GM19467 (cell line): Measurements from ENCODE around the gene ZSCAN31.
A peak's percentile ranks its signal among the peaks of the same experiment; 100 is the strongest.
"Not testable (repeated sequence)": the region's sequence is repeated elsewhere in the genome, so short reads cannot be mapped to it uniquely, and the experiment has no call there.

Experiments
- ATAC-seq: cut with Tn5 transposase; IDR thresholded peaks from one replicate; pipeline ENCODE4 v1.9.1; 2021; ENCODE audit warnings: mild to moderate bottlenecking, moderate library complexity; ENCODE audit not compliant: unreplicated experiment

The ZSCAN31 gene

DNA sequence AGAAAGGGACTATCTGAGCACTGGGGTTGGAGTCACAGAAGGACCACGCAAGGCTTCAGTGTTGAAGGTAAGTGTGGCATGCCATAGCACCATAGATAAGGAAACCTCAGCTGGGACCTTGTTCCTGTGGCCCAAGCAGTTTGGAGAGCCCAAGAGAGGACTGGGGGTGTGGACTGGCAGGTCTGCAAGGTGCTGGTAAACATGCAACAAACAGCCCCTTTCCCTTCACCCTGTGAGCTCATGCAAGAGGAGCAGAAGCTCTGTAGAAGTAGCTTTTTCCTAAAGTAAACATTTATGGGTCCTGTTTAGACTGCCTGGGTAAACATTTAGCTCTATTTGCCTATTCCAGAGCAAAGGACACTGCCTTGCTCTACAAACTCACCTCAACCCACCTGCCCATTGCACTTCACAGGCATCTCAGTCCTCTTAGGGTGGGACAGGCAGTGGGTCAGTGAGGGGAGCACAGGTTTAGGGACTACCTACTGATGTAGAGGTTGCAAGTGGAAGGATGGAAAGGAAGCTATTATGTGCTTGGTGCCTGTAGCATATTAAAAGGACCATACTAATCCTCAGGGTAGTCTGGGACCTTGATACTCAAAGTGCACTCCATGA is 12.0 kb downstream of the ZSCAN31 start:
- ATAC-seq: no peak

DNA sequence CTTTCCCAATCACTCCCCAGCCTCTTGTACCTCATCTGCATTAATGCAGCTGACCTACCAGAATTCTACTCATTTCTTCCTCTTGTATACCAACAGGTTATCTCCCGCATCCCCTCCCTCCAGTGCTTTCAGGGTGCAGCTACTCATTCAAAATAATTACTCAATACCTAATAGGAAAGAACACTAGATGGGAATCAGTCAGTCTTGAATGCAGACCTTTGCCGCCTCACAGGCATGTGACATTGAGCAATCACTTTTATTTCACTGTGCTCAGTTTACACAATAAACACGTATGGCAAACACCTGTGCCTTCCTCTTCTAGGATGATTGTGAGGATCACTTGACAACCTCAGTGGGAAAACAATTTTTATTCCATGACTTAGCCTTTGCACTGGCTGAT is 13.3 kb downstream of the ZSCAN31 start:
- ATAC-seq: no peak

DNA sequence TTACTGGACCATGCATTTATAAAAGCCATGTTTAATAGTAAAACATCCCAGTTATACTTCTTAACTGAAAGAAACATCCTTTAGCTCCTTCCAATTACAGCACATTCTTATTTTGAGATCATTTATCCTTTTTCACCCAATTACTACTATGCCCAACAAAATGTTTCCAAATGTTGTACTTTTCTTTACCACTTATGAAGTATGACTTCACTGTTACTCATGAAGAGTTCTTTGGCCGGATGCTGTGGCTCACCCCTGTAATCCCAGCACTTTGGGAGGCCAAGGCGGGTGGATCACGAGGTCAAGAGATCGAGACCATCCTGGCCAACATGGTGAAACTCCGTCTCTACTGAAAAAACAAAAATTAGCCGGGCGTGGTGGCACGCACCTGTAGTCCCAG is 18.1 kb downstream of the ZSCAN31 start:
- ATAC-seq: not testable (repeated sequence)

DNA sequence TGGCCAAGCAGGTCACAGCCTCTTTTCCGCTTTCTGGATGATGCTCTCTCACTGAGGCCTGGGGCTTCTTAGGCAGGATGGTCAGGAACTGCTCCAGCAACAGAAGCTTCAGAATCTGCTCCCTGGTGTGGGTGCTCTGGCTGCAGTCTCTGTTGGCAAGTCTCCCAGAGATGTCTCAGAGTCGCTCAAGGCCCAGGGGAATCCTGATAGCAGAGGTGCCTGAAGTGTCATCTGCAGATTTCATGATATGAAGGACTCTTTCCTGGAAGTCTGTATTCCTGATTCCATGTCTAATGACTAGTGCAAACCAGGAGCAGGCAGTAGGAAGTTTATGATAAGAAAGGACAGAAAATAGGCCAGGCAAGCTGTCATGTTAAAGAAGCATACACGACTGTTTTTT is 20.3 kb downstream of the ZSCAN31 start:
- no peak for ATAC-seq

DNA sequence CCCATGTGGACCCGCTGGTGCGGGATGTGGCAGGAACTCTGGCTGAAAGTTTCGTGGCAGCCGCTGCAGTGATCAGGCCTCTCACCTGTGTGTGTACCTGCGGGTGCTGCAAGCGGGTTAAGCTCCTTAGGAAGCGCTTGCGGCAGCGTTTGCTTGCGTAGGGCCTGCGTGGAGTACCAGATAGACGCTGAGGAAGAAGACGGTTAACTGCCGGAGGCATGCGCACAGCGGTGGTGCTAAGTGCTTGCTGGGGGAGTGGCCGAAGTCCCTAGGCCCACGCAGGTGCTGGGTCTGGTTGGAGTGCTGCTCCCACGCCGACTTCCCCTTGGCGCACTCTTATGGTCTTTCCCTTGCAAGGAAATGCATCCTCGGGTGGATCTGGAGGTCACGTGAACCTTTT is 23.0 kb downstream of the ZSCAN31 start:
- no peak for ATAC-seq

DNA sequence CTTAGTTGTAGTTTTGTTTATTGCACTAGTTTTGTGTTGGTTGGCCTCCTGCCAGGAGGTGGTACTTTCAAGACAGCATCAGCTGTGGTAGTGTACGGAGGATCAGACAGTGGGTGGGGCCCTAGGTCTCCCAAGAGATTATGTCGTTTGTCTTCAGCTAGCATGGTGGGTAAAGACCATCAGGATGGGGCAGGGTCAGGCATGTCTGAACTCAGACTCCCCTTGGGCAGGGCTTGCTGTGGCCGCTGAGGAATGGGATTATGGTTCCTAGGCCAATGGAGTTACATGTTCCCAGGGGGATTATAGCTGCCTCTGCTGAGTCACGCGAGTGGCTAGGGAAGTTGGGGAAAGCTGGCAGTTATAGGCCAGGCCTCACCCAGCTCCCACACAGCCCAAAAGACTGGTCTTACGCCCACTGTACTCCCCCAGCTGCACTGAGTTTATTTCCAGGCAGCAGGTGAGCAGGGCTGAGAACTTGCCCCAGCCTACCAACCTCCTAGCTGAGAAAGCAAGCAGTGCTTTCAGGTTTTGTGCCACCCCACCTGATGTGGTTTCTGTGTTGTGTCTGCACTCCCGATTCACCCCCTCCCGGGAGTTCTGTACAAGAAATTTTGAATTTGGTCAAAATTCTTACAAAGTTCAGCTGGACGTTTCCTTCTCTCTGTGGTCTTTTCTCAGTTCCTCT is 24.7 kb downstream of the ZSCAN31 start:
- ATAC-seq: no peak

DNA sequence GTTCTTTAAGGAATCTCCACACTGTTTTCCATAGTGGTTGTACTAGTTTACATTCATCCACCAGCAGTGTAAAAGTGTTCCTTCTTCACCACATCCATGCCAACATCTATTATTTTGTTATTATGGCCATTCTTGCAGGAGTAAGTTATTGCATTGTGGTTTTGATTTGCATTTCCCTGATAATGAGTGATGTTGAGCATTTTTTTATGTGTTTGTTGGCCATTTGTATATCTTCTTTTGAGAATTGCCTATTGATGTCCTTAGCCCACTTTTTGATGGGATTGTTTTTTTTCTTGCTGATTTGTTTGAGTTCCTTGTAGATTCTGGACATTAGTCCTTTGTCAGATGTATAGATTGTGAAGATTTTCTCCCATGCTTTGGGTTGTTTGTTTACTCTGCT is 29.6 kb downstream of the ZSCAN31 start:
- ATAC-seq: not testable (repeated sequence)

DNA sequence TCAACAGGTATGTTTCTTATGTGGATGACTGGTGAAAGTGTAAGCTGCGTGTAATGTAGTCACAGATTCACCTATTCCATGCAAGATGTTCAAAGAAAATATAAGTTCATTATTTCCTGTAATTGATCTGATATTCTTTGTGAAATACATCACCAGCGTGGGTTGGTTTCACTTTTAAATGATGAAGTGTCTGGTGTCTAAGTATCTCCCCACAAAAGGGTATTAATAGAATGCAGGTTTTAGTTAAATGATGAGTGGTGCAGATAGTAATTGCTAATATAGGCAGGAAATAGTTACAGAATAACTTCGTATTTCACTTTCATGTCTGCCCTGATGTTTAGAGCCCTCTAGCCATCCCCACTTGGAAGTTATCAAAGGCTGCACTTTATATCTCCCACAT is 32.4 kb downstream of the ZSCAN31 start:
- ATAC-seq: peak; percentile 94

DNA sequence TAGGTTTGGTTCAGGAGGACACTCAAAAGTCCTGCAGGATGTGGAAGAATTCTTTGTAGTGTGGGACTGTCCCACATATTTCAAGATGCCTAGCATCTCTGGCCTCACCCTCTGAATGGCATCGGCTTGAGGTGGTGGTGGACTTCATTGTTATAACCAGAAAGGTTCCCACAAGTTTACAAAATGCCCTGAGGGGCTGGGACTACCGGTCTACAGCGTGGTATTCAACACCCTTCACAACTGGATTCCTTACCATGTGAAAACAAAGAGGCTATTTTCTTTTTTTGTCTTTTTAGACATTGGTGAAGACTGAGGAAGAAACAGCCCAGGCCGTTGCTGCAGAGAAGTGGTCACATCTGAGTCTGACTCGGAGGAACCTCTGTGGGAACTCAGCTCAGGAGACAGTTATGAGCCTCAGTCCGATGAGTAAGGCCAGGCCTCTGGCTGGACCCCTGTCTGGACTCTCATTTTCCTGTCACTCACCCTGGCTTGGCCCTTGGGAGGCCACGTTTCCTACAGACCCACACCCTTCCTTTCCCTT is 39.4 kb downstream of the ZSCAN31 start:
- no peak for ATAC-seq

DNA sequence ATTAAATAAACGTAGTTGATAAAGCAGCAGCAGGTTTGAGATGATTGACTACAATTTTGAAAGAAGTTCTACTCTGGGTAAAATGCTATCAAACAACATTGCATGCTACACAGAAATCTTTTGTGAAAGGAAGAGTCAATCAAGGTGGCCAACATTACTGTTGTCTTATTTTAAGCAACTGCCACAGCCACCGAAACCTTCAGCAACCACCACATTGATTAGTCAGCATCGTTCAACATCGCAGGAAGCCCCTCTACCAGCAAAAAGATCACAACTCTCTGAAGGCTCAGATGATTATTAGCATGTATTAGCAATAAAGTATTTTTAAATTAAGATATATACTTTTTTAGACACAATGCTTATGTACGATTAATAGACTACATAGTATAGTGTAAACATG is 40.6 kb downstream of the ZSCAN31 start:
- ATAC-seq: no peak

DNA sequence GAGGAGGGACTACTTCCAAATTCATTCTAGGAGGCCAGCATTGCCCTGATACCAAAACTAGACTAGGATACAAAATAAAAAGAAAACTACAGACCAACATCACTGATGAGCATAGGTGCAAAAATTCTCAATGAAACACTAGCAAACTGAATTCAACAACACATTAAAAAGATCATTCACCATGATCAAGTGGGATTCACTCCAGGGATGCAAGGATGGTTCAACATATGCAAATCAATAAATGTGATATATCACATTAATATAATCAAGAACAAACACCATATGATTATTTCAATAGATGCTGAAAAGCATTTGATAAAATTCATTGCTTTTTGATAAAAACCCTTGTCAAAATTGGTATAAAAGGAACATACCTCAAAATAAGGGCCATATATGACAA is 44.4 kb downstream of the ZSCAN31 start:
- no peak for ATAC-seq

DNA sequence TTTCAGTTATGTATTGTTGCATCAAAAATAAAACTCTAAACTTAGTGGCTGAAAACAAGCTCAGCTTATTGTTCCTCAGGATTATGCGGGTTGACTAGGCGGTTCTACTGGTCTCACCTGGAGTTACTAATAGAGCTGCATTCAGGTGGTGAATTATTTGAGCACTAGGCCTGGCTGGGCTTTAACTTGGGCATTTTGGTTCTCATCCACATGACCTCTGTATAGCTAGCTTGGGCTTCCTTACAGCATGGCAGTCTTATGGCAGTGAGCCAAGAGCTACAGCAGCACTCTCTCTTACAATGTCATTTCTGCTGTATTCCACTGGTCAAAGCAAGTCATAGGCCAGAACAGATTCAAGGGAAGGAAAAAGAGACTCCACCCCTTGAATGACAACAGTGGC is 53.0 kb downstream of the ZSCAN31 start:
- no peak for ATAC-seq

DNA sequence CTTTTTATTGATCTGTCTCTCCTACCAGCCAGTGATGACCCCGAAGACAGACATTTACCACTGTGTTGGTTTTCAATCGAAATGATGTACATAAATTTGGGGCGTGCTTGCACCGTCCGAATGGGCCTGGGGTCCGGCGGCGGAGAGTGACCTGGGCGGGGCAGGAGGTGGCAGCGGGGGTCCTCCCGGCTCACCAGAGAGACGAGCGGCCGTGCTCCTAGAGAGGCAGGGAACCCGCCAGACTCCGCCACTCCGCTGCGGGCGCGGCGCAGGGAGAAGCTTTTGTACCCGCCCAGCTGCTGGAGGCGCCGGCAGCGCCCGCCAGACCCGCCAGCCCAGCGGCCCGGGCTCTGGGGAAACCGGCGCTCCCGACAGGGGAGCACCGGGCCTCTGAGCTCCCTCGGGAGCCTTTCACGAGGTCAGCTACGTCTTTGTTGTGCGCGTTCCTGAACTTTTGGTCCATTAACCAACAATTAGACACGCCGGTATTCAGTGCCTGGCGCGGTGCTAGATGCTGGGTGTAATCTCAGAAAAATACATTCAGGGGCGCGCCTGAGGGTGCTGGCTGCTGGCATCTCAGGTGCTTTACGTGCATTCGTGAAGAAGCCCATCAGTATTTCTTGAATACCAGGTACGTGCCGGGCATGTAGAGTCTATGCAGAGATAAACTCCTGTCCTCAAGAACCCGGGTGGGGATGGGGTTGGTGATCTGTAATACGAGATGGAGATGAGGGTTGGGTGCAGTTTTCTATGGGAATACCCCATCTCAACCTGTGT is 54.5 kb downstream of the ZSCAN31 start, which contains the start of gene PGBD1:
TSS of gene PGBD1 (plus strand) at position 285 of the 777 bp plus-strand sequence. CDS start 2,242 bp downstream, outside the sequence.
- ATAC-seq: peak; percentile 75

DNA sequence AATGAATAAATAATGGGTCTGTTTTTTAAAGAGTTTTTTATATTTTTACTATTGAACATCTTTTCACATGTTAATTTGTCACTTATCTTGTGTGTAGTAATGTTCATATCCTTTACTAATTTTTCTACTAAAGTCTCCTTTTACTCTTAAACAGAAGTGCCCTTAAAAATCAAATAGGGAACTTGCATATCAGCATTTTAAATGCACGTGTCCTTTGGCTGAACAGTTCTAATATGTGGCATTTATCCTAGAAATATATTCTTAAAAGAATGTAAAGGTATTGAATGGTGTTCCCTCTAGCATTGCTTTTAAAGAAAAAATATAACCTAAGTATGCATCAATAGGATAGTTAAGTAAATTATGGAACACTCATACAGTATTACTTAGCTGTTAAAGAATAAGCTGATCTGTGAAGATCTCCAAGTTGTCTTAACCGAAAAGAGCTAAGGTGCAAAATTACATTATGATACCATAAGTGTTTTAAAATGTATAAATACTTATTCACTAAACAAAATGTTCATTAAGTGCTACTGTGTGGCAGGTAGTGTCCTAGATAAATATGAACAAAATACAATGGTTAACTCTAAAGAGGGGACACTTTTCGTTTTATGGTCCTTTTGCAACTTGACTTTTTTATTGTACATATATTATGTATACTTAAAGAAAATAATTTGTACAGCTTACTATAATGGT is 55.2 kb downstream of the ZSCAN31 start:
- no peak for ATAC-seq

DNA sequence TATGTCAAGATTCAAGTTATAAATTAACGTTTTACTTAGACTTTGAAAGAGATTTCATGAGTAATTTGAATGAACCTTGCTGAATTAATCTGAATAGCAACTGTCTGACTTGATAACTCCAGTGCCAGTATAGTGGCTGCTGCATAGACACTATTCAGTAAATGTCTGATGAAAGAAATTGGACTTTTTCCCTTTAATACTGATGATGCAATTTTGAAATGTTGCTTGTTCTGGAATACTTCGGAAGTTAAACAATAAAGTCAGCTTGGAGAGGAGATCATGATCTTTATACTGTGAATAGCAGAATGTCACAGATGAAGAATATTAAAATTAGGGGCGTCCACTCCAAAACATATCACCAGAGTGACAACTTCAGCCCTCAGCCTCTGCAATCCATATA is 58.2 kb downstream of the ZSCAN31 start:
- ATAC-seq: no peak

DNA sequence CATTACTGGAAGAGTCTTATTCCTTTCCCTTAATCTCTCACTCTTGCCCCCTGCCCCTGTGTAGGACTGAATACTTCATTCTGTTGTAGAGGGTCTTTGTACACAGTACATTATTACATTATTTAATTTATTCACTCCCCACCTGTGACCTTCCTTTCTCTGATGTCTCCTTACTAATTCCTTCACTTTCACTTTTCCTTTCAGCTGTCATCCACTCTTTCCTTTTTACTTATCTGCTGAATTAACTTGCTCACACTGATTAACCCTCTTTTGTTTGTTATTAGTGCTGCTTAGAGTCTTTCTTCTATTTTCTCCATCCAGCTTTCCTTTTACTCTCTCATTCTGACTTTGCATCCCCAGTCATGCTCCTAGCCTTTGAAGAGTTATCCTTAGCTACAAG is 61.1 kb downstream of the ZSCAN31 start:
- no peak for ATAC-seq
